Heart left ventricle (tissue), 13 donors: ENCODE measurements around the gene IFITM1.

Experiments
- CTCF ChIP-seq, 12 donors: fragments of 200-600 bp; sonication (generic) in 4 of 12; IDR thresholded peaks; one replicate each; pipeline versions ENCODE4 v1.5.0 to v1.8.0; 2018 to 2022; ENCODE audit warnings: antibody characterized with exemption in 12 of 12, mild to moderate bottlenecking in 5 of 12
- POLR2A ChIP-seq, 2 donors: fragments of 450-650 bp; IDR thresholded peaks; one replicate each; pipeline ENCODE4 v1.6.1; 2017; ENCODE audit warnings: antibody characterized with exemption in 2 of 2, mild to moderate bottlenecking in 2 of 2, moderate library complexity in 2 of 2
- donor health status: ischemic (EF 13 %, LVEDD 7.1; RV severe dilation, severe dysfunction).
- donor health status: DM: no; HTN: yes; CAD: no.
- donor health status: DM: no; HTN: no; CAD: no.
- donor health status: ischemic (EF 25% LVEDD 6.9; RV normal size, moderate dysfunction).
- donor health status: ischemic (EF 25% LVEDD 5.7; RV mildly dilated, moderate dysfunction).
- donor health status: ischemic (EF 35%, LVEDD 5.7; RV mildly dilated, moderate dysfunction).
- donor health status: nonischemic (EF 11% LVEDD 7.7; RV severe dilation, severe dysfunction).
- donor health status: DM: yes; HTN: yes; CAD: no.
- donor health status: PGD.
- donor health status: ischemic (EF 29% LVEDD 5.4; RV normal size, mild dysfunction).
- donor health status: nonischemic (EF 23%, LVEDD 6.1; RV moderate dilation, normal function).

- TF ChIP-seq CTCF (IDR thresholded peaks at IDR 0.05) (no peak), POLR2A (IDR thresholded peaks at IDR 0.05) (no peak)
These were observed 16.0 kb upstream of the IFITM1 start for GRCh38 chr11:297586-298405.
